HT1080 (cell line): ENCODE results near the gene PRKCE. TPM values are rescaled to one million over a fixed set of nuclear protein-coding genes. Genes with fewer than 3 reads are reported as not detected.
"Not testable (repeated sequence)": the region's sequence is repeated elsewhere in the genome, so short reads cannot be mapped to it uniquely, and the experiment has no call there.

Experiments
- DNase-seq: peaks from one replicate; pipeline ENCODE4 v3.0.0-alpha.2; 2015; ENCODE audit warnings: low read depth
- total RNA-seq: library from RNA; depleted of rRNA; stranded (reverse); fragments of >200 nt; shearing (Covaris generic); gene quantifications from 2 replicates; pipeline ENCODE4 v1.2.3, GENCODE V29; 2014

The PRKCE gene
- total RNA-seq, 1 experiment from 2014 or later: 31.7 TPM

DNA sequence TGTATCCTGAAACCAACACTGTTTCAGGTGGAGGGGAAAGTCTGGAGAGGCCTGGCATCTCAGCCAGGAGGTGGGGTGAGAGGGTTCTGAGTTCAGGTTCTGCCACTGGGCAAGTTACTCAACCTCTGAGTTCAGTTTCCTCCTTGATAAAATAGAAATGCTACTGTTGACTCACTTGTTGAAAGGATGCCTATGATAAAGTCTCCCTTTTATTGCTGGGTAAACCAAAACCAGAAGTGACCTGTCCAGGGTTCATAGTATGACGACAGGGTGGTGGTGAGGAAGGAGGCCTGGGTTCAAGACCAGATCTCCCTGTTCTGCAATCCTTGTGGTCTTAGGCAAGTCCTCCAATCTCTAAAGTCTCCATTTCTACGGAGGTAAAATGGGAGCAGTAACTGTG, 232.7 kb downstream of the PRKCE start:
- DNase-seq: no peak

DNA sequence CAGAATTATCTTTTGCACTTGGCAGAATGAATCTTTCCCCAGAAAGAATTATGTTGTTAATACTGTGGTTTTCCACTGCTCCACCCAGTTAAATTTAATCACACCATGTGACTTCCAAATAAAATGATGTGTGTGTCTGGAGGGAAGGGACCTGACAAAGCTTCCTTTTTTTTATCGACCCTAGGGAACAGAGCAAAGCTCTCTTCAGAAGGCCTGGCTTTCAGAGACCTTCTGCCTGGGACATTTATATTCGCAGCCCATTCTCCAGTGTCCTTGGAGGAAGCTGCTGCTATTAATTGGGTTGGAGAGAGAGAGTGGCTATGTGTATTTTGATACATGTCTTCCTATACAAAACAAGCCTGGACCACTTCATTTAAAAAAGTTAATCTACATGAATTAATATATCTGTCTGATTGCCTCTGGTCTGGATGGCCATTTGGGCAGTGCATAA, 233.7 kb downstream of the PRKCE start:
- no peak for DNase-seq

- DNase-seq: no peak
Measured at GRCh38 chr2:45886171-45886663, 234.7 kb downstream of the PRKCE start.

- no peak for DNase-seq
Measured at GRCh38 chr2:45888167-45888566, 236.7 kb downstream of the PRKCE start.

DNA sequence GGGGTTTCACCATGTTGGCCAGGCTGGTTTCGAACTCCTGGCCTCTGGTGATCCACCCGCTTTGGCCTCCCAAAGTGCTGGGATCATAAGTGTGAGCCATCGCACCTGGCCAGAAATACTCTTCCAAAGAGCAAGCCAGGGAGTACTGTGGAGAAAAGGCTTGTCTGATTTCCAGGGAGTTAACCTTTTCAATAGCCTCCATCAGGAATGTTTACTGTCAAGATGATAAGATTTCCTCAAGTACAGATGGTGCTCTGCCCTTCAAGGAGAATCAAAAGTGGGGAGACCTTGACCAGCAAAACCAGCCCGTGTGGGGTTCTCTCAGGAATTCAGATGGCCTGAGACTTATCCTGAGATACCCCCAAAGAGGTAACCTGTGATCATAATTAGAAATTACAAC, 237.2 kb downstream of the PRKCE start:
- DNase-seq: no peak

GRCh38 chr2:45889053-45889452, 237.6 kb downstream of the PRKCE start:
- peak; percentile 26 for DNase-seq

DNA sequence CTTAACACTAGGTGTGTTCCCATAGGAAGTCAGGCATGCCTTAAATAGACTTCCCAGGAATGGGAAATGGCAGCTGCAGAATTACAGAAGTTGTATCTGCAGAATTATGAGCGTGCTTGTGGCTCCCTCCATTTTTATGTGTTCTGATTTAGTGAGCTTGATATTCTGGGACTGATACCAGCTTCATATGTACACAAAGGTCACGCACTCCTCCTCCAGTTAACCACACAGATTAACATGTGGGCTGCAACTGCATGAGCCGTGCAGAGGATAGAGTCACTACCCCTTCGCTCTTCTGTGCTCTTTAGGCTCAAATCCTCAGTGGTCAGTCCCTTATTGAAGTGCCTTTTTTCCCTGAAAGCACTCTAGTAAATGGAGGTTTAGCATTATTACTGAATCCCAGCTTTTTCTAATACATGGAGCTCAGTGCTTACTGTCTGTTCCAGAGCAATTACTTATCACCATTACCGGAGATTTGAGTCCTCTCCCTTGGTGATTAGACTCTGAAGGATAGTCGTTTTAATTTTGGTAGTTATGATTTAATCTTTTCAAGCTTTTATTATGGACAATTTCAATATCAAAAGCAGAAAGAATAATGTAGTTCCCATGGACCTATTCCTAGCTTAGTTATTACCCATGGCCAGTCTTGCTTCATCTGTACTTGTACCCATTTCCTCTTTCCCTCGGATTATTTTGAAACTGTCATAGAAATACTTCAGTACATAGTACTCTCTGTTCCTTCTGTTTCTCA, 238.3 kb downstream of the PRKCE start:
- DNase-seq: no peak

DNA sequence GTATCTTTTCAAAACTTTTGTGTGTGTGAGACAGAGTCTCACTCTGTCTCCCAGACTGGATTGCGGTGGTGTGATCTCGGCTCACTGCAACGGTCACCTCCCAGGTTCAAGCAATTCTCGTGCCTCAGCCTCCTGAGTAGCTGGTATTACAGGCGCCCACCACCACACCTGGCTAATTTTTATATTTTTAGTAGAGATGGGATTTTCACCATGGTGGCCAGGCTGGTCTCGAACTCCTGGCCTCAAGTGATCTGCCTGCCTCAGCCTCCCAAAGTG, 238.8 kb downstream of the PRKCE start:
- DNase-seq: not testable (repeated sequence)

DNA sequence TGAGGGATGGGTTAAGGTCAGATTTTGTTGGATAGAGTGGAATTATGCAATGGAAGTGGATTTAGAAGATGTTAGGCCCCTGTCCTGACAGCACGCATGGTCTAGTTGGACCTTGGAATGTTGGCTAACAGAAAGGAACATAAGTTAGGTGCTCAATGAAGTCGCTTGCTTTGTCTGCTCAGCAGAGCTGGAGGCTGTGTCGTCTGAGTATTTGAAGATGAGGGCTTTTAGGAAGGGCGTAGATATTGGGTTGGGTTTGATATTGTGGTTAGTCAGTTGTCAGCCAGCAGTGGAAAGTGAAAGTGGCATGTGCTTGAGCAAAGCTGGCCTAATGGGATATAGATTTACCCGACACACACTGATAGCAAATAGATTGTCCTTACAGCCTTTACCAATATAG, 239.3 kb downstream of the PRKCE start:
- no peak for DNase-seq

GRCh38 chr2:45891719-45892424, 240.4 kb downstream of the PRKCE start:
- DNase-seq: no peak

DNA sequence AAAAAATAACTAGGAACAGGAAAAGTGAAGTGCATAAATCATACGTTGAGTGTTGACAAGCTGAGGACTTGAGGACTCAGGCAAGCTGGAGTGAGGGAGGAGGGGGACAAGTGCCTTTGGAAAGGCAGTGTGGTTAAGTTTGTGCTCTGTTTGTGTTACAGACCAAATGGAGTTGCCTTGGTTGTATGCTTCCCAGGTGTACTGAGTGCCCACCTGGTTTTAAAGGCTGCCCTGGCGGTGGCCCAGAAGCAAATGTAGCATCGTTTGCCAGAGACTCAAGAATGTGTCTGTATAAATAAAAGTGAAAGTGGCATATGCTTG, 240.9 kb downstream of the PRKCE start:
- no peak for DNase-seq

DNA sequence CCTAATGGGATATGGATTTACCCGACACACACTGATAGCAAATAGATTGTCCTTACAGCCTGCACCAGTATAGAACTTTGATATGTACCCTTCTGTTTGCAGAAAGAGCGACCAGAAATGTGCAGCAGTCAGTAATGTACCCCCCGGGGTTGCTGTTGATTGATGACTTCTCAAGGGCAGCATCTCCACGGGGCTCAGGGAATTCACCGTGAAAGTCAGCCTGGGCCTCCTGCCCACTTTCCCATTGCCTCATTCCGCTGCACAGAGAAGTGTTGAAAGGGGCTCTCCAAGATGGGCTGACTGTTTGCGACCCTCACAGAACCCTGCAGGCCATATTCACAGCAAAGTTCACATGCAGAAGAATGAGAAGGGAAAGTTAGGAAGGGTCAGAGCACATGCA, 241.3 kb downstream of the PRKCE start:
- DNase-seq: no peak

DNA sequence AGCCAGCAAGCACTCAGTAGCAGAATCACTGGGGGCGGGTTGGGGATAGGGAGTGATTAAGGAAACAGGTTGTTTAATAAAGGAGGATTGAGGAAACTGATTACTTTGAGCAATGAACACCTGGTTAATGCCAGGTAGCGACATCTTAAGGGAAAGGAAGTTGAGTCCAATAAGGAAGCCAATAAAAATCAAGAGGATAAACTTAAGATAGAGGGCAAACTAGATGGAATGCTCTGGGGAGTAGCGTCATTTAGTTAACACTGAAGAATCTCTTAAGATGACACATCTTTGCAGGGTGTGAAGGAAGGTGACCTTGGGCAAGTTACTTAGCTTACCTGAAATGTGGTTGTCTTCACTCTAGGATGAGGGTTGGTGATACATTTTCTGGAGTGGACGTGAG, 242.7 kb downstream of the PRKCE start:
- no peak for DNase-seq

DNA sequence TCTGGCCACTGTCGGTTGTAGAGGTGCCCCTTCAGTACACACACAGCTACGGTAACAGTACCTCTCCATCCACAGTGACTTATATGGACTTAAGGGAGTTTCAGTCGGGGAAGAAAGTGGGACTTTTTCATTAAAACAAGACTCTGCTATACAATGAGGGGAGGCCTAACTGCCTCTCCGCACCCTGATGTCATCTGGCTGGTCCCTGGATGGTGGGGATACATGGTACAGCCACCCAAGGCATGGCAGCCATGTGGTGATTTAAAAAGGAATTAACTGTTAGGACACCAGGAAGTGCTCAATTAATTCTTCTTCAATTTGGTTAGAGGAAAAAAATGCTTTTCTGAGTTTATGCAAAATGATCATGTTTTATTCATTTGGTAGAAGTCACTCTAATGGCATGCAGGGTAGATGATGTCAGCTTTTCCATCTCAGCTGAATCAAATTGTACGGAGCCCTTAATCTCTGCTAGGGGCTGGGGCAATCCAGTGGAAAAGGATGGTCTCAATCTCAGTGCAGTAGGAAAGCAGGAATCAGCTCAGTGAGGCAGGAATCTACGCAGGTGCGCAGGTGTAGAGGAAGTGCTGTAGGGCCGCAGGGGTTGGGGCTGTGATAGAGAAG, 243.9 kb downstream of the PRKCE start:
- no peak for DNase-seq

GRCh38 chr2:45896311-45896710, 244.8 kb downstream of the PRKCE start:
- no peak for DNase-seq

- no peak for DNase-seq
Measured at GRCh38 chr2:45897842-45898241, 246.4 kb downstream of the PRKCE start.

DNA sequence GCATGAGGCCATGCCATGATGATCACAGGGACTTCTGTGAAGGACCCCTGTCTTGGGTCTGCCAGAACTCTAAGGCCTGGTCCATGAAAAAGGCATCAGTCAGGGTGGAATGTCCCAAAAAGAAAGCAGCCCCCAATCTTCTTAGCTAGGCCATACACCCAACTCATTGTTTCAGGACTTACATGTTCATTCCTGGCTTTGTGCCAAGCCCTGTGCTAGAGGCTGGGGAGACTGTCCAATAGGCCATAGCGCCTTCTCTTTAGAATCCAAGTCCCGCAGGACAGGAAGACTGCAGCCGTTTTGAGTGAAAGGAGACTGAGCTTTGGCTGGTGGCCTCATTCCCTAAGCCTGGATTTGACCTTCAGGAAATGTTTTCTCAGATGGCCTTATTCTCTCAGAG, 247.3 kb downstream of the PRKCE start:
- no peak for DNase-seq

DNA sequence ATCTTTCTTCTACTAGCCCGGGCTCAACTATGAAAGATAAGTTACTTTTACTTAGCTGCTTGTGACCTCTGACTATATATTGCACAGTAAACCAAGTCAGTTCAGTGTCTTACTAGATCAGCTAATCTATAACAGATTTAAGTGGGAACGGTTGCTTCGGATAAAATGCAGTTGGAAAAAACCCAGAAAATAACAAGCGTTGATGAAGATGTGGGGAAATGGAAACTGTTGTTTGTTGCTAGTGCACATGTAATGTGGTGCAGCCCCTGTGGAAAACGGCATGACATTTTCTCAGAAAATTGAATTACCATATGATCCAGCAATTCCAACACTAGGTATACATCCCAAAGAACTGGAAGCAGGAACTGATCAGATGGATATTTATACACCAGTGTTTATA, 248.5 kb downstream of the PRKCE start:
- no peak for DNase-seq

- DNase-seq: no peak
Measured at GRCh38 chr2:45901468-45902032, 250.1 kb downstream of the PRKCE start.

GRCh38 chr2:45902380-45902779, 250.9 kb downstream of the PRKCE start:
- DNase-seq: no peak

DNA sequence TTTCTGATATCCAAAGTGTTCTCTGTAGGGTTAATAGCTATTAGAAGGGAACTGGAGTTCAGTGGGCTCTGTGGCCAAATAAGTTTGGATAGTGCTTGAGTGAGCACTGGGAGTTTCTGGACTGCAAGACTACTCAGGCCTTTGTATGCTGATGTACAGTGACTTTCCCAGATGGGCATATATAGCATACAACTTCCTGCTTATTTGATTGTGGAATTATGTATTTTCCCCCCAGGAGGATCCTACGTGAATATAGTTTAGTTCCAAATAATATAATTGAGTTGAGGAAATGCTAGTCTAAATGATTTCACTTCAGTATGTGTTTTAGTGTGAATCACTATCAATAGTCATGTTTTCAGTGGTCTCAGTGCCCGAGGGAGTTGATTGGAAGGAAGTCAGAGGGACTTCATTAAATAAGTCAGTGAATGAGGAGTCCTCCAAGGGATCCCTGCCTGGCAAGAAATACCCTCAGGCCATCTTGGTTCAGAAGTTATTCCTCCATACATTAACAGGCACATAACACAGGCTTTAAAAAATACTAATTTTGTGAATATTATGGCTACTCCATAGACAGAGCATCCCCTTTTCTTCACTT, 251.4 kb downstream of the PRKCE start:
- no peak for DNase-seq
